Caco-2 (cell line): ENCODE results near the gene ZNF23. TPM values are rescaled to one million over a fixed set of nuclear protein-coding genes. Genes with fewer than 3 reads are reported as not detected.

ENCODE experiments used
- BruUV-seq: library from RNA; stranded (reverse); fragments of 400-500 nt; replicated peaks from 2 replicates; lab custom pipeline; 2021; lab: Mats Ljungman, UMichigan
- CTCF ChIA-PET: fragments of 300-600 bp; sonication (Branson Sonifier 250); formaldehyde crosslinking; loops from one replicate; lab custom pipeline; 2022; ENCODE audit warnings: antibody characterized with exemption; lab: Charles Lee
- POLR2A ChIA-PET: fragments of 300-600 bp; sonication (Branson Sonifier 250); formaldehyde crosslinking; loops from one replicate; lab custom pipeline; 2022; ENCODE audit warnings: antibody characterized with exemption; lab: Charles Lee
- DNase-seq, 2 experiments: peaks; one replicate each; pipeline versions ENCODE4 v3.0.0 to v3.0.0-alpha.2; 2020 to 2022
- H3K27me3 ChIP-seq: replicated peaks from 2 replicates; pipeline ENCODE4 v1.6.0; 2011; ENCODE audit warnings: low read length; ENCODE audit not compliant: control insufficient read depth, insufficient read depth
- H3K36me3 ChIP-seq: 2 replicates; pipeline ENCODE4 v1.5.1; 2011; ENCODE audit warnings: low read length; ENCODE audit not compliant: control insufficient read depth, insufficient read depth
- H3K4me1 ChIP-seq: fragments of 250-450 bp; sonication (Bioruptor Pico); 2 replicates; pipeline ENCODE4 v1.5.1; 2020; ENCODE audit warnings: mild to moderate bottlenecking
- H3K4me3 ChIP-seq: 2 replicates; pipeline ENCODE4 v1.5.1; 2011; ENCODE audit warnings: low read depth, mild to moderate bottlenecking, control low read depth, low read length
- H3K9me3 ChIP-seq: fragments of 250-450 bp; sonication (Bioruptor Pico); 2 replicates; pipeline ENCODE4 v1.5.1; 2020; ENCODE audit warnings: mild to moderate bottlenecking, moderate library complexity
- H3K27ac Mint-ChIP-seq: one replicate; pipeline ENCODE4 v1.8.0; 2022; ENCODE audit warnings: mixed read lengths; ENCODE audit not compliant: unreplicated experiment
- H3K27me3 Mint-ChIP-seq: one replicate; pipeline ENCODE4 v1.8.0; 2022; ENCODE audit warnings: mixed read lengths; ENCODE audit not compliant: insufficient read depth, unreplicated experiment
- H3K36me3 Mint-ChIP-seq: one replicate; pipeline ENCODE4 v1.8.0; 2022; ENCODE audit warnings: mild to moderate bottlenecking, mixed read lengths; ENCODE audit not compliant: insufficient read depth, unreplicated experiment
- H3K4me1 Mint-ChIP-seq: one replicate; pipeline ENCODE4 v1.8.0; 2022; ENCODE audit warnings: low read depth, mixed read lengths; ENCODE audit not compliant: unreplicated experiment
- H3K4me3 Mint-ChIP-seq: one replicate; pipeline ENCODE4 v1.8.0; 2022; ENCODE audit warnings: mild to moderate bottlenecking, moderate library complexity, mixed read lengths; ENCODE audit not compliant: unreplicated experiment
- H3K9me3 Mint-ChIP-seq: one replicate; pipeline ENCODE4 v1.8.0; 2022; ENCODE audit warnings: mixed read lengths; ENCODE audit not compliant: unreplicated experiment
- intact Hi-C: fragments of 100-400 bp; cut with micrococcal nuclease; formaldehyde crosslinking; loops from one replicate; pipeline ENCODE4 v1.10.0; 2022; ENCODE audit not compliant: unreplicated experiment
- total RNA-seq: library from RNA; stranded (reverse); gene quantifications from 2 replicates; pipeline ENCODE4 v1.2.3, GENCODE V29; 2022
- TF ChIP-seq, protein P1 (sequence below), 2 experiments: fragments of 200-600 bp in 1 of 2; IDR thresholded peaks; 1 replicate in 1 of 2; 2 replicates in 1 of 2; pipeline versions ENCODE4 v1.5.1 to v1.8.0; 2011 to 2022; ENCODE audit warnings: antibody characterized with exemption in 1 of 2, control low read depth in 1 of 2, inconsistent platforms in 1 of 2, low read depth in 1 of 2, low read length in 1 of 2, mild to moderate bottlenecking in 1 of 2, moderate library complexity in 1 of 2; ENCODE audit not compliant: insufficient read depth in 1 of 2, severe bottlenecking in 1 of 2, unreplicated experiment in 1 of 2

Gene ZNF23
- total RNA-seq, 1 experiment from 2014 or later: 9.6 TPM

DNA sequence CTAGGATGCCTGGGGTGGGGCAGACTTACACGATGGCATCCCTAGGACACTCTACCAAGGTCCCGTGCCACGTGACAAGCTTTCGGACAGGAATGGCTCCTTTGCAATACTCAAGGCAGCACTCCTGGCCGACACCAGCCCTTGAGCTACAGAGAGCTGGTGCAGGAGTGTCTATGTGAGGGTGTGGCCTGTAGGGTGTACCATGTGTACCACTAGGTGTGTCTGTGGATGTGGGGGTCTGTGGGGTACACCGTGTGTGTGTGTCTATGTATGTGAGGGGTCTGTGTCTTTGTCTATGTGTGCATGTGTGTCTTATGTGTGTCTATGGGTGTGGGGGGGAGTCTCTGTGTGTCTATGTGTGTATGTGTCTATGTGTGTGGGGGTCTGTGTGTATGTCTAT, 18.3 kb downstream of the ZNF23 start:
- TF ChIP-seq, protein P1, sequence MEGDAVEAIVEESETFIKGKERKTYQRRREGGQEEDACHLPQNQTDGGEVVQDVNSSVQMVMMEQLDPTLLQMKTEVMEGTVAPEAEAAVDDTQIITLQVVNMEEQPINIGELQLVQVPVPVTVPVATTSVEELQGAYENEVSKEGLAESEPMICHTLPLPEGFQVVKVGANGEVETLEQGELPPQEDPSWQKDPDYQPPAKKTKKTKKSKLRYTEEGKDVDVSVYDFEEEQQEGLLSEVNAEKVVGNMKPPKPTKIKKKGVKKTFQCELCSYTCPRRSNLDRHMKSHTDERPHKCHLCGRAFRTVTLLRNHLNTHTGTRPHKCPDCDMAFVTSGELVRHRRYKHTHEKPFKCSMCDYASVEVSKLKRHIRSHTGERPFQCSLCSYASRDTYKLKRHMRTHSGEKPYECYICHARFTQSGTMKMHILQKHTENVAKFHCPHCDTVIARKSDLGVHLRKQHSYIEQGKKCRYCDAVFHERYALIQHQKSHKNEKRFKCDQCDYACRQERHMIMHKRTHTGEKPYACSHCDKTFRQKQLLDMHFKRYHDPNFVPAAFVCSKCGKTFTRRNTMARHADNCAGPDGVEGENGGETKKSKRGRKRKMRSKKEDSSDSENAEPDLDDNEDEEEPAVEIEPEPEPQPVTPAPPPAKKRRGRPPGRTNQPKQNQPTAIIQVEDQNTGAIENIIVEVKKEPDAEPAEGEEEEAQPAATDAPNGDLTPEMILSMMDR (IDR thresholded peaks at IDR 0.05; ENCODE audit: insufficient read depth in 1 of 2, low read depth in 1 of 2, low read length in 1 of 2, severe bottlenecking in 1 of 2, unreplicated experiment in 1 of 2): no peak
- Histone ChIP-seq H3K9me3 (peaks cover 35% of the 10 kb centered on the region), H3K4me1 (no peaks in the 10 kb centered on the region), H3K27me3 (no peaks in the 10 kb centered on the region), H3K36me3 (0 out of 2 replicates have a peak, but pooled peaks cover 1% of the 10 kb centered on the region), H3K4me3 (no peak overlapping the region)
- Mint-ChIP-seq H3K27me3 (peaks cover 9% of the 10 kb centered on the region), H3K27ac (no peak overlapping the region), H3K36me3 (peaks cover 3% of the 10 kb centered on the region), H3K9me3 (peaks cover 31% of the 10 kb centered on the region), H3K4me3 (no peak overlapping the region), H3K4me1 (no peaks in the 10 kb centered on the region)
- POLR2A ChIA-PET: no interaction called here
- CTCF ChIA-PET: no interaction called here
- intact Hi-C loops: no loop called here
- DNase-seq: no peak
- BruUV-seq: no TSS peak

DNA sequence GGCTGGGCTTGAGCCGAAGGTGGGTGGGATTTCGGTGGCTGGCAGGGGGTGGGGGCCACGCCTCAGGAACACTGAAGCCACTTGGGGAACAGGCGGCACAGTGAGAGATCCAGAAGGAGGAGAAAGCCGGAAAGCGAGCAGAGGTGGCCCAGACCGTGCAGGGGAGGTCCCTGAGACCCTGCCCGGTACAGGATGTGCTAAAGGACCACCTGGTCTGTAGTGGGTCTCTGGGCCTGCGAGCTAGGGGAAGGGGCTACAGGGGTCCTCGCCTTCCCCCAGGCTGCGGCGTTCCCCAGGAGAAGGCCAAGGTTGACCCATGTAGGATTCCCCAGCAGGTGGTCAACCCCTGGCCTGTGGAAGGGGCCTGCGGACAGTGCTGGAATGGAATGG, 20.0 kb downstream of the ZNF23 start, which contains the start of gene TLE7:
Gene TLE7 (minus strand): TSS at position 4 of the 390 bp plus-strand sequence. CDS start 8,730 bp downstream, outside the sequence.
- no peaks in the 10 kb centered on the region for H3K4me1 ChIP-seq
- intact Hi-C loops: no loop called here
- H3K36me3 ChIP-seq: no peaks in the 10 kb centered on the region
- Mint-ChIP-seq H3K4me1 (no peaks in the 10 kb centered on the region), H3K4me3 (no peak within 1 kb of the TSS), H3K27ac (no peak within 1 kb of the TSS), H3K9me3 (peaks cover 19% of the 10 kb centered on the region), H3K27me3 (peaks cover 22% of the 10 kb centered on the region), H3K36me3 (no peaks in the 10 kb centered on the region)
- ChIA-PET POLR2A (no interaction called here), CTCF (no interaction called here)
- TF ChIP-seq, protein P1 (IDR thresholded peaks at IDR 0.05; ENCODE audit: insufficient read depth in 1 of 2, low read depth in 1 of 2, low read length in 1 of 2, severe bottlenecking in 1 of 2, unreplicated experiment in 1 of 2): no peak
- peaks cover 18% of the 10 kb centered on the region for H3K9me3 ChIP-seq
- DNase-seq: no peak
- no peaks in the 10 kb centered on the region for H3K27me3 ChIP-seq
- no TSS peak for BruUV-seq
- no peak within 1 kb of the TSS for H3K4me3 ChIP-seq

DNA sequence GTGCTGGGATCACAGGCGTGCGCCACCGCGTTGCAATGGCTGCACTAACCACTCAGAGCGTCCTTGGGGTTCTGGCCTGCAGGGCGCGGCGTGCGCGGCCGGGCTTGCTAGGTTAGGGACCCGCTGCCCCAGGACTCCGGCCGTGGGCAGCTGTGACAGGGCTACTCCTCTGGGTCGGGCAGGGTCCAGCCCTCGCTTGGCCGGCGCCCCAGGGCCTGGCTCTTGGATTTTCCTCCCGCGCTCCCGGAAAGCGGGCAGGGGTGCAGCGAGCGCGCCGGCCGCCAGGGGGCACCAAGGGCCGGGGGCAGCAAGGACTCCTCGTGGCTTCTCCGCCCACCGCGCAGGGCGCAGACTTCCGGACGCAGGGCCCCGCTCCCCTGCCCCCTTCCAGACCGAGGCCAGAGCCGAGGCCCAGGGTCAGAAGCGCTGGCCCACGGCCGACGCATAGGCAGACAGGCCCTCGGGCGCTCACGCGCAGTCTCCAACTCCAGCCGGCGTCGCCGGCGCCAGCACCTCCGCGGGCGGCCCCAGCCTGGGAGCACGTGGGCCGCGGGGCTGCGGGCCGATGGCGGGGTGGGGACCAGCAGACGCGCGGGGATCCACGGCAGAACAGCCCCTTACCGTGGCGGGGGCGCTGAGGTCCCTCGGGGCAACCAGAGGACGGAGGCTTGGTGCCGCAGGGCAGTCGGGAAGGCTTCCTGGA, 20.5 kb downstream of the ZNF23 start:
- Histone ChIP-seq H3K9me3 (peaks cover 13% of the 10 kb centered on the region), H3K4me1 (no peaks in the 10 kb centered on the region), H3K4me3 (no peak overlapping the region), H3K36me3 (no peaks in the 10 kb centered on the region), H3K27me3 (no peaks in the 10 kb centered on the region)
- Mint-ChIP-seq H3K27me3 (peaks cover 22% of the 10 kb centered on the region), H3K4me3 (no peak overlapping the region), H3K4me1 (no peaks in the 10 kb centered on the region), H3K36me3 (no peaks in the 10 kb centered on the region), H3K27ac (no peak overlapping the region), H3K9me3 (peaks cover 19% of the 10 kb centered on the region)
- TF ChIP-seq, protein P1 (IDR thresholded peaks at IDR 0.05; ENCODE audit: insufficient read depth in 1 of 2, low read depth in 1 of 2, low read length in 1 of 2, severe bottlenecking in 1 of 2, unreplicated experiment in 1 of 2): peak in 1 of 2 experiments; percentile 23
- no peak for DNase-seq
- ChIA-PET CTCF (no interaction called here), POLR2A (no interaction called here)
- BruUV-seq: no TSS peak
- intact Hi-C loops: no loop called here
